LNCaP clone FGC (cell line): ENCODE measurements around the gene SEMA5B.

Source experiments
- DNase-seq: peaks from one replicate; pipeline ENCODE4 v3.0.0-alpha.2; 2011; ENCODE audit warnings: low read depth
- H3K4me3 ChIP-seq: 2 replicates; pipeline ENCODE4 v1.5.1; 2011; ENCODE audit warnings: mild to moderate bottlenecking, low read depth, low read length, control low read depth
- CTCF ChIP-seq: IDR thresholded peaks from 2 replicates; pipeline ENCODE4 v1.5.1; 2012; ENCODE audit warnings: mild to moderate bottlenecking; ENCODE audit not compliant: control insufficient read depth, insufficient read depth; ENCODE audit errors: extremely low read depth

SEMA5B gene

DNA sequence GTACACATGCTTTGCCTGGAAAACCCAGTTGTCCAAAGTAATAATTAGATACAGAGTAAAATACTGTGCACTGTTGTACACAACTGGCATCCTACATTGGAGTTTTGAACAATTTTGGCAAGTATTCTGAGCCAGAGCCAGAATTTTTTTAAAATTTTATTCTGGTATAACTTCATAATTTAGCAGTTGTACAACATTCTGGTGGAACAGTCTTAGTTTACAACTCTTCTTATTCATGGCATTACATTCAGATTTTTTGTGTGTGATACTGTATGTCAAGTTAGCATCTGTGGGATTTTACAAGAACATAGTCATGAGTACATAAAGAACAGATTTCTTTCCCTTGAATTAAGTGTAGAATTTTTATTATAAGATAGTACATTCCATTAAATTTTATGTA, 165.2 kb downstream of the SEMA5B start:
- DNase-seq, result no peak
- TF ChIP-seq CTCF, result no peak
- H3K4me3 ChIP-seq, result no peak overlapping the region
